HEK293T (cell line): ENCODE results near the gene TUBB4B.

Experiments
- CTCF ChIA-PET: fragments of 350-600 bp; formaldehyde crosslinking; extraction: SDS; loops from one replicate; lab custom pipeline; 2021; ENCODE audit warnings: antibody characterized with exemption, inconsistent platforms; lab: Yijun Ruan, JAX
- POLR2A ChIA-PET: fragments of 350-600 bp; formaldehyde crosslinking; extraction: SDS; loops from one replicate; lab custom pipeline; 2020; ENCODE audit warnings: antibody characterized with exemption, inconsistent platforms; lab: Yijun Ruan, JAX
- DNase-seq: peaks from one replicate; pipeline ENCODE4 v3.0.0; 2012; ENCODE audit warnings: mixed read lengths; ENCODE audit errors: extremely low spot score
- ARNT ChIP-seq: fragments of 450-650 bp; IDR thresholded peaks from 2 replicates; pipeline ENCODE4 v1.6.1; 2017; ENCODE audit warnings: mild to moderate bottlenecking
- BHLHE40 ChIP-seq: fragments of 450-650 bp; IDR thresholded peaks from 2 replicates; pipeline ENCODE4 v1.6.1; 2016; ENCODE audit warnings: mild to moderate bottlenecking, moderate library complexity, borderline replicate concordance
- CTBP1 ChIP-seq: fragments of 450-650 bp; IDR thresholded peaks from 2 replicates; pipeline ENCODE4 v1.6.1; 2016; ENCODE audit warnings: borderline replicate concordance
- ELF4 ChIP-seq: fragments of 450-650 bp; IDR thresholded peaks from 2 replicates; pipeline ENCODE4 v1.6.1; 2017; ENCODE audit warnings: antibody characterized with exemption
- FOXA1 ChIP-seq: fragments of 450-650 bp; IDR thresholded peaks from 2 replicates; pipeline ENCODE4 v1.6.1; 2016; ENCODE audit warnings: mild to moderate bottlenecking
- FOXK2 ChIP-seq: fragments of 450-650 bp; IDR thresholded peaks from 2 replicates; pipeline ENCODE4 v1.6.1; 2016; ENCODE audit warnings: mild to moderate bottlenecking
- FOXM1 ChIP-seq: fragments of 450-650 bp; IDR thresholded peaks from 2 replicates; pipeline ENCODE4 v1.6.1; 2017; ENCODE audit warnings: mild to moderate bottlenecking, borderline replicate concordance
- HDGF ChIP-seq: fragments of 450-650 bp; IDR thresholded peaks from 2 replicates; pipeline ENCODE4 v1.6.1; 2017; ENCODE audit warnings: antibody characterized with exemption, borderline replicate concordance
- L3MBTL2 ChIP-seq: fragments of 450-650 bp; conservative IDR thresholded peaks from 2 replicates; pipeline ENCODE4 v1.6.1; 2016; ENCODE audit warnings: mild to moderate bottlenecking
- LEF1 ChIP-seq: fragments of 450-650 bp; IDR thresholded peaks from 2 replicates; pipeline ENCODE4 v1.6.1; 2017; ENCODE audit warnings: mild to moderate bottlenecking, borderline replicate concordance
- NFRKB ChIP-seq: fragments of 450-650 bp; IDR thresholded peaks from 2 replicates; pipeline ENCODE4 v1.6.1; 2016; ENCODE audit warnings: mild to moderate bottlenecking, moderate library complexity
- SP1 ChIP-seq: fragments of 450-650 bp; IDR thresholded peaks from 2 replicates; pipeline ENCODE4 v1.6.1; 2017
- SUZ12 ChIP-seq: fragments of 450-650 bp; IDR thresholded peaks from 2 replicates; pipeline ENCODE4 v1.6.1; 2016; ENCODE audit warnings: mild to moderate bottlenecking
- TARDBP ChIP-seq: fragments of 450-650 bp; IDR thresholded peaks from 2 replicates; pipeline ENCODE4 v1.6.1; 2016
- ZNF384 ChIP-seq: fragments of 450-650 bp; IDR thresholded peaks from 2 replicates; pipeline ENCODE4 v1.6.1; 2016
- TF ChIP-seq, protein P1 (sequence below): fragments of 450-650 bp; IDR thresholded peaks from 2 replicates; pipeline ENCODE4 v1.6.1; 2016

TUBB4B gene

DNA sequence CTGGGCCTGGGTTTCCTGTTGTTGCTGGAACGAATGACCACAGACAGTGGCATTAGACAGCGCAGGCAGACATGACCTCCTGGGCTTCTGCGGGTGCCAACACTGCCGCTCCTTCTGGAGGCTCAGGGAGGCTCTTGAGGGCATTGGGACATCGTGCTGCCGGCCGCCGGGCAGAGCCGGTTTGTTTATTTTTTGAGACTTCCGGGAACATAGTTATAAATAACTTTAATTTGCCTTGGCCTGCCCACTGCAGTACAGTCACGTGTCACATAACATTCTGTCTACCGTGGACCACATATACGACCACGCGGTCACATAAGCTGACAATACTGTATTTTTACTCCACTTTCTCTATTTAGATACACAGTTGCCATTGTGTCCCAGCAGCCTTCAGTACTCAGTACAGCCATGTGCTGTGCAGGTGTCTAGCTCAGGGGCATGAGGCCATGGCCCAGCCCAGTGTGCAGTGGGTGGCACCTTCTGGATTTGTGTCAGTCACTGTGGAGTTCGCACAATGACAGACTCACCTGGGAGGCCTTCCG is 28.2 kb downstream of the TUBB4B start:
- CTCF ChIA-PET = interaction anchor here (0.5 to 0.6 kb wide), 2 partner anchors 11 to 208 kb away, joined by 4 read pairs; no protein-coding TSS in a partner anchor
- TF ChIP-seq NFRKB (no peak), FOXM1 (no peak), SUZ12 (no peak)
- POLR2A ChIA-PET = interaction anchor here (1.3 to 1.5 kb wide), 2 partner anchors 14 to 29 kb away, joined by 3 to 6 read pairs; partner anchors contain the start of genes NELFB and TUBB4B
- DNase-seq = no peak

DNA sequence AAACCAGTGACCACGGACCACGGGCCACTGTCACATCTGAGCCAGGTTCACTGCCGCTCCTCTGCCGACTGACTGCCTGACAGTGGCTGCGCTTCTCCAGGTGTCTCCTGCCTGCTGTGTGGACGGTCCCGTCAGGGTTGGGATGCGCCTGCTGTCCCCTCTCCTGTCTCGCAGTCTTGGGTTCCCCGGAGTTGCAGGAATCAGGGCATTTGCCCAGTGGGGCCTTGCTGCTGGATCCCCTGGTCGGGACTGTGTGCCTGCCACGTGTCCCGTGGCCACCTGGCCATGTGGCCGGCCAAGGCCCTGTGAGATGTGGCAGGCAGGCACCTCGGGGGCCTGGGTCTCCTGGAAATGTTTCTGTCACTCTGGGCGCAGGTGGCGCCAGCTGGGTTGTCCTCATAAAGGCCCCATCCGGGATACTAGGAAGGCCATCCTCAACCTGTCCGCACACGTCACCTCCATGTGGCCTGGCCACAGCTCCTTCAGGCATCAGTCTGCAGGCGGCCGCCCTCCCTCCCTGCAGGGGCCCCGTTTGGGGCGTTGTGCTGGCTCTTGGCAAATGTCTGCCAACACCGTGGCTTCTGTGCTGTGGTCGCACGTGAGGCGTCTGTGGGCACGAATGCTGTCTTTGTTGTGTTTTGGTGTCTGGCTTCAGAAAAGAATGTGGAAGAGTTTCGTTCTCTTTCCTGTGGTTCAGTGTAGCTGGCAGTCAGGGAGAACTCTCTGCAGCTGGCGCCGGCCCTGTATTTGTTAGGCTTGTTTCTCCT is 30.0 kb downstream of the TUBB4B start:
- no peak for TF ChIP-seq TARDBP
- TF ChIP-seq CTBP1 = no peak
- TF ChIP-seq L3MBTL2 = no peak
- TF ChIP-seq FOXK2 = no peak
- ChIA-PET CTCF (interaction anchor here (0.6 kb wide), 1 partner anchor 18 kb away, joined by 3 read pairs; no protein-coding TSS in a partner anchor), POLR2A (interaction anchor here (0.6 to 1.0 kb wide), 2 partner anchors 30 to 105 kb away, joined by 3 read pairs; no protein-coding TSS in a partner anchor)
- no peak for DNase-seq

DNA sequence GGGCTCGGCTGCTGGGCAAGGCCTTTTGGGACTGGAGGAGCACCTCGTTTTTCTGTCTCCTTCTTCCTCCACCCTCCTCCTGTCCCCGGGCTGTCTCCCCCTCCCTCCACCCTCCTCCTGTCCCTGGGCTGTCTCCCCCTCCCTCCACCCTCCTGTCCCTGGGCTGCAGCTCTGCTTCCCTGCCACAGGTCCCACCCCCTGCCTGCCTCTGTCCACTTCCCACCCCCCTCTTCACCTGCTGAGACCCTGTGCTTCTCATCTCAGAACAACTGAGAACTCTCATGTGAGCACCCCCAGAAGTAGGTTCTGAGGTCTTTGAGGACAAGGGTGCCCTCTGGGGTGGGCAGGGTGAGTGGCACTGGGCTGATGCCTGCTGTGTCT is 30.6 kb downstream of the TUBB4B start:
- ChIA-PET POLR2A (interaction anchor here (0.6 kb wide), 1 partner anchor 105 kb away, joined by 3 read pairs; no protein-coding TSS in a partner anchor), CTCF (interaction anchor here (0.6 kb wide), 1 partner anchor 18 kb away, joined by 3 read pairs; no protein-coding TSS in a partner anchor)
- DNase-seq = no peak
- TF ChIP-seq SUZ12 (no peak), HDGF (no peak)

DNA sequence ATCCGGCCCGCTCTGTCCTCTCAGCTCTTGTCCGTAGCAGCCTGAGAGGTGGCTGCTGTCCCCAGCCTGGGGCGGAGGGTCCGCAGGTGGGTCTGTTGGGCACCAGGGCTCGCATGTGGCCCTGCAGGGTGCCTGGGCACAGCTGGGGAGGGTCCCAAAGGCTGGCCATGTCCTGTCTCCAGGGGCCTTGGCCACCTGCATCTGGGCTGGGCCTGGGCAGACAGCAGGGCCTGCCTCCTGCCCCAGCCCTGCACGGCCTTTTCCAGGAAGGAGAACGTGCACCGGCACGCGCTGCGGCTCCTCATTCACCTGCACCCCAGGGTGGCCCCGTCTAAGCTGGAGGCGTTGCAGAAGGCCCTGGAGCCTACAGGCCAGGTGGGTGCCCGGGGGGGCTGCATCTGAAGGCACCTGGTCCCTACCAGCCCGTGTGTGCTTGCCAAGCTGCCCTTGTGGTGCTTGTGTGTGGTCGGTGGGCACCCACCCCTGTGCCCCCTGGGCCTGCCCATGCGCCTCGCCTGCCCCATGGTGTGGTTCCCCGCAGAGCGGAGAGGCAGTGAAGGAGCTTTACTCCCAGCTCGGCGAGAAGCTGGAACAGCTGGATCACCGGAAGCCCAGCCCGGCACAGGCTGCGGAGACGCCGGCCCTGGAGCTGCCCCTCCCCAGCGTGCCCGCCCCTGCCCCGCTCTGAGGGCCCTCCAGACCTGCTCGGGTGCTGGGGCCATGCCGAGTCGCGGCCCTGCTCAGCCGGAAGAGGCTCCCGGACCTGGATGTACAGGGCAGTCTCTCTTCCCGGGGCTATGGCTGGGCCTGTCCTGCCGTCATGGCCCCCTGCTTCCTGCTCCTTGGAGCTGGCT is 31.4 kb downstream of the TUBB4B start:
- no peak for TF ChIP-seq BHLHE40
- no peak for TF ChIP-seq HDGF
- no peak for TF ChIP-seq L3MBTL2
- no peak for TF ChIP-seq LEF1
- TF ChIP-seq SP1 = no peak
- no peak for TF ChIP-seq FOXA1
- no peak for TF ChIP-seq NFRKB
- no peak for TF ChIP-seq TARDBP
- TF ChIP-seq, protein P1, sequence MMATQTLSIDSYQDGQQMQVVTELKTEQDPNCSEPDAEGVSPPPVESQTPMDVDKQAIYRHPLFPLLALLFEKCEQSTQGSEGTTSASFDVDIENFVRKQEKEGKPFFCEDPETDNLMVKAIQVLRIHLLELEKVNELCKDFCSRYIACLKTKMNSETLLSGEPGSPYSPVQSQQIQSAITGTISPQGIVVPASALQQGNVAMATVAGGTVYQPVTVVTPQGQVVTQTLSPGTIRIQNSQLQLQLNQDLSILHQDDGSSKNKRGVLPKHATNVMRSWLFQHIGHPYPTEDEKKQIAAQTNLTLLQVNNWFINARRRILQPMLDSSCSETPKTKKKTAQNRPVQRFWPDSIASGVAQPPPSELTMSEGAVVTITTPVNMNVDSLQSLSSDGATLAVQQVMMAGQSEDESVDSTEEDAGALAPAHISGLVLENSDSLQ = no peak
- no peak for TF ChIP-seq SUZ12
- no peak for DNase-seq
- POLR2A ChIA-PET = interaction anchor here (0.9 kb wide), 1 partner anchor 36 kb away, joined by 3 read pairs; no protein-coding TSS in a partner anchor
- CTCF ChIA-PET = interaction anchor here (0.9 kb wide), 1 partner anchor 36 kb away, joined by 3 read pairs; no protein-coding TSS in a partner anchor

DNA sequence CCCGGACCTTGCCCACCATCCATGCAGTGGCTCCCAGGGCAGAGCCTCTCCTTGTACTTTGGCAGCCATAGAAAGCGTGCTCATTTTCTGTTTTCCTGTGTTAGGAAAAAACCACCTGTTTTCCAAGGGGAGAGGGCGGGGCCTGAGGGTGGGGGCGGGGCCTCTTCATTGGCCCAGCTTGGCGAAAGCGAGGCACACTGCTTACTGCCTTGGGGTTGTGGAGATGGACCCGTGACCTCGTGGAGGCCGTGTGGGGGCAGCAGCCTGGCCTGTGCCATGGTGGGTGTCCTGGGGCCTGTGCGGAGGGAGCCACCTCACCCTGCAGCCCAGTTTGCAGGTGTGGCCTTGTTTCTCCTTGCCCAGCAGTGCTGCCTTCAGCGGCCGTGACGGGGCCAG is 32.0 kb downstream of the TUBB4B start:
- ChIA-PET CTCF (interaction anchor here (0.9 kb wide), 1 partner anchor 36 kb away, joined by 3 read pairs; no protein-coding TSS in a partner anchor), POLR2A (interaction anchor here (0.9 kb wide), 1 partner anchor 36 kb away, joined by 3 read pairs; no protein-coding TSS in a partner anchor)
- no peak for DNase-seq
- TF ChIP-seq SUZ12 (no peak), FOXK2 (no peak), L3MBTL2 (no peak), LEF1 (no peak)

DNA sequence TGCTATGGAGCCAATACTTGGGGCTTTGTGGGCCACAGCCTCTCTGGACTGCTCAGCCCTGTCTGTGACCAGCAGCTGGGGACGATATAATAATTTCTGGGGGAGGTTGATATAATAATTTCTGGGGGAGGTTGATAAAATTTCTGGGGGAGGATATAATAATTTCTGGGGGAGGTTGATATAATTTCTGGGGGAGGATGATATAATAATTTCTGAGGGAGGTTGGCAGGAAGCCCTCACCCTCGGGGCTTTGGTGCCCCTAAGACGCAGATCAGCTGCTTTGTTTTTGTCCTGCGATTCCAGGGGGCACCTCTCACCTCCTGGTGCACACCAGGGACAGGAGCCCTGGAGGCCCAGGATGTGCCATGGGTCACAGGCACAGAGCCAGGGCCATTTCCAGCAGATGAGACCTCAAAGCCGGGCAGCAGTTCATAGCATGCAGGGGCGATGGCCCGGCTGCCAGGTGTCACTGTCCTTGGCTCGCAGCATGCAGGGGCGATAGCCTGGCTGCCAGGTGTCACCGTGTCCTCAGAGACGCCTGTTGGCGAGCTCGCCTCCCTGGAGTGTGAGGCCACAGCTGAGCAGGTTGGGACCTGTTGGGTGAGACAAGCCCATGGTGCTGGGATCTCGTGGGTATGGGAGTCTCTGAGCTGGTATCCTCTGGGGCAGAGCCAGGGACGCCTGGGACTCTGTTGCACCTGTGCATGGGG is 32.7 kb downstream of the TUBB4B start:
- ChIA-PET CTCF (no interaction called here), POLR2A (interaction anchor here (1.0 kb wide), 1 partner anchor 33 kb away, joined by 3 read pairs; the partner anchor contains the start of gene TUBB4B)
- TF ChIP-seq ARNT (no peak), FOXM1 (no peak), SUZ12 (no peak), NFRKB (no peak), FOXK2 (no peak), BHLHE40 (no peak), CTBP1 (no peak), FOXA1 (no peak), SP1 (no peak), HDGF (no peak), LEF1 (no peak), L3MBTL2 (no peak), TARDBP (no peak), ZNF384 (no peak), ELF4 (no peak)
- TF ChIP-seq, protein P1 = no peak
- DNase-seq = no peak
